ENCODE measurements around the gene TMEM150A.

GRCh38 chr2:85619617-85620016, 17.1 kb upstream of the TMEM150A start:
- no peak for TF ChIP-seq CTCF (IDR thresholded peaks at IDR 0.05)
- no peak for TF ChIP-seq POLR2A (IDR thresholded peaks at IDR 0.05)

All from tibial nerve (tissue), 3 donors.